ENCODE results near the gene SYNGR4. TPM values are rescaled to one million over a fixed set of nuclear protein-coding genes. Genes with fewer than 3 reads are reported as not detected.
"Not testable (repeated sequence)": the region's sequence is repeated elsewhere in the genome, so short reads cannot be mapped to it uniquely, and the experiment has no call there.

SYNGR4 gene
- total RNA-seq, 1 donor from 2014 or later = not detected

GRCh38 chr19:48371367-48371766 is 7.2 kb downstream of the SYNGR4 start:
- DNase-seq (ENCODE audit: low read depth) = no peak

GRCh38 chr19:48371771-48372170 is 7.6 kb downstream of the SYNGR4 start:
- DNase-seq (ENCODE audit: low read depth) = not testable (repeated sequence)

GRCh38 chr19:48372904-48373303 is 8.7 kb downstream of the SYNGR4 start:
- DNase-seq (ENCODE audit: low read depth) = peak; percentile 66

- no peak for DNase-seq (ENCODE audit: low read depth)
Observed at GRCh38 chr19:48373567-48373966, 9.4 kb downstream of the SYNGR4 start.

- DNase-seq (ENCODE audit: low read depth) = no peak
Observed at GRCh38 chr19:48378194-48378570, 14.0 kb downstream of the SYNGR4 start.

- DNase-seq (ENCODE audit: low read depth) = no peak
Observed at GRCh38 chr19:48379058-48379457, 14.9 kb downstream of the SYNGR4 start.

GRCh38 chr19:48381178-48381950 is 17.2 kb downstream of the SYNGR4 start:
- DNase-seq (ENCODE audit: low read depth) = no peak

GRCh38 chr19:48382286-48382685 is 18.1 kb downstream of the SYNGR4 start:
- no peak for DNase-seq (ENCODE audit: low read depth)

- no peak for DNase-seq (ENCODE audit: low read depth)
Observed at GRCh38 chr19:48385461-48386087, 21.4 kb downstream of the SYNGR4 start.

GRCh38 chr19:48386981-48387380 is 22.8 kb downstream of the SYNGR4 start:
- DNase-seq (ENCODE audit: low read depth) = no peak

- peak; percentile 39 for DNase-seq (ENCODE audit: low read depth)
Observed at GRCh38 chr19:48390188-48391099, 26.3 kb downstream of the SYNGR4 start.

GRCh38 chr19:48391100-48392005 is 27.2 kb downstream of the SYNGR4 start, which contains the start of gene KDELR1:
TSS of gene KDELR1 (minus strand) at chr19:48391551. CDS start at chr19:48391358, 193 bp downstream.
- DNase-seq (ENCODE audit: low read depth) = peak; percentile 13

GRCh38 chr19:48392006-48392344 is 27.8 kb downstream of the SYNGR4 start:
- not testable (repeated sequence) for DNase-seq (ENCODE audit: low read depth)

GRCh38 chr19:48392860-48393558 is 28.8 kb downstream of the SYNGR4 start:
- no peak for DNase-seq (ENCODE audit: low read depth)

- peak; percentile 17 for DNase-seq (ENCODE audit: low read depth)
Observed at GRCh38 chr19:48393559-48394330, 29.6 kb downstream of the SYNGR4 start, which contains the start of gene GRIN2D. TSS of gene GRIN2D (plus strand) at chr19:48393668. CDS start at chr19:48398393, 4,725 bp downstream.

- no peak for DNase-seq (ENCODE audit: low read depth)
Observed at GRCh38 chr19:48394331-48395169, 30.4 kb downstream of the SYNGR4 start.

- DNase-seq (ENCODE audit: low read depth) = no peak
Observed at GRCh38 chr19:48395170-48395455, 30.9 kb downstream of the SYNGR4 start.

GRCh38 chr19:48395499-48395898 is 31.3 kb downstream of the SYNGR4 start:
- no peak for DNase-seq (ENCODE audit: low read depth)
